DND-41 (cell line): ENCODE measurements around the gene TRIM67.

Source experiments
- CTCF ChIP-seq: IDR thresholded peaks from 2 replicates; pipeline ENCODE4 v1.5.1; 2012; ENCODE audit warnings: borderline replicate concordance, low read length, moderate library complexity, mild to moderate bottlenecking; ENCODE audit not compliant: poor library complexity, severe bottlenecking; ENCODE audit errors: extremely low read depth
- EZH2 ChIP-seq: IDR thresholded peaks from 3 replicates; pipeline ENCODE4 v1.6.1; 2012; ENCODE audit warnings: borderline replicate concordance, low read depth, mild to moderate bottlenecking, moderate library complexity, low read length, inconsistent platforms; ENCODE audit not compliant: severe bottlenecking

GRCh38 chr1:231185391-231185790, 23.5 kb downstream of the TRIM67 start:
- TF ChIP-seq EZH2 (no peak), CTCF (no peak)
